Measurements from ENCODE around the gene NACC2. TPM values are rescaled to one million over a fixed set of nuclear protein-coding genes. Genes with fewer than 3 reads are reported as not detected.
A peak's percentile ranks its signal among the peaks of the same experiment; 100 is the strongest.

Gene NACC2
- total and polyA plus RNA-seq, 2 of the 8 experiments (the other 6 are each of a cell fraction or from before 2014, with no cell fraction given), result 8.3 to 14.0 TPM

DNA sequence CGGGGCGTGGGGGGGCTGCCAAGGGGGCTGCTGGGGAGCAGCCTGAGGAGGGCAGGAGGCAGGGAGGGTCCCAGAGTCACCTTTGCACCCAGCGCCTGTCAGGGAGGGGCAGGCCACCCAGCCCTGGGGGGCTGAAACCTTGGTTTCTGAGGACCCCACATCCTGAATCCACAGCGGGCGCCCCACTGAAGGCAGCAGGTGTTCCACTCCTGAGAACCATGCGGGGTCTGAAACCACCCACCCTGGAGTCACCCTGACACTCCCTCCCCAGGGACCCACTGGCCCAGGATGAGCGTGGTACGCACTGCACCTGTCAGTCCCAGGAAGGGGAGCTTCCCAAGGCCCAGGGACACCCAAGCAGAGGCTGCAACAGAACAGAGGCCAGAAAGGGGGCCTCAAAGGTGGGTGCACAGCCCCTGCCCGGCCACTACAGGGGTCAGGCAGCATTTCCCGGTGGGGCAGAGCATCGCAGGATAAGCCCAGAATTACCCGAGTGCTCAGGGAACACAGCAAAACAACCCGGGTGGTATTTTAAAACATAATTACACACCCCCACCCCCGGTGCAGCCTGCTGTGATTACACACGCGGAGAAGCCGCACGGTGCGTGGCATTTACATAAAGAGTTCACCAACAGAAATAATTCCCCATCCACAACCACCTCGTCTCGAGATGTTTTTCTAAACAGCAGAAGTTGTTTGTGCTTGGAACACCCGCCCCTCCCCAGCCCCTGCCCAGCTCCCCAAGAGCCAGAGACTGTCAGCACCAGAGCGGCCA lies 76.6 kb downstream of the NACC2 start:
- H2BK12ac ChIP-seq (ENCODE audit: low read depth, low read length), result no peak overlapping the region
- H3K23me2 ChIP-seq (ENCODE audit: low read depth, low read length), result no peaks in the 10 kb centered on the region
- H3K18ac ChIP-seq (ENCODE audit: extremely low read depth, low read length), result no peak overlapping the region
- H3K56ac ChIP-seq (replicated peaks; ENCODE audit: insufficient read length, low read depth, low read length), result no peak overlapping the region
- POLR2A ChIA-PET (ENCODE audit: partially characterized antibody), result interaction anchor here (0.9 to 1.2 kb wide), 3 partner anchors 10 to 42 kb away, joined by 3 to 5 read pairs (median 3); no protein-coding TSS in a partner anchor
- no peak overlapping the region for H3K4me3 ChIP-seq (ENCODE audit: extremely low read depth in 1 of 4, insufficient read depth in 2 of 4, low read depth in 3 of 4, low read length in 4 of 4)
- H3K27ac ChIP-seq (ENCODE audit: low read depth, low read length), result no peak overlapping the region
- H3K9me3 ChIP-seq (ENCODE audit: insufficient read depth in 2 of 2, low read depth in 1 of 2, low read length in 1 of 2), result no peaks in the 10 kb centered on the region
- DNase-seq (ENCODE audit: low read depth in 1 of 2, low spot score in 2 of 2), result no peak
- TF ChIP-seq SP1 (IDR thresholded peaks at IDR 0.05; ENCODE audit: low read depth, low read length) (no peak), GTF2F1 (IDR thresholded peaks at IDR 0.05; ENCODE audit: borderline replicate concordance, low read depth, low read length) (no peak), ZNF274 (IDR thresholded peaks at IDR 0.05; ENCODE audit: borderline replicate concordance, extremely low read depth, low read length) (no peak)
- TF ChIP-seq, protein P1, sequence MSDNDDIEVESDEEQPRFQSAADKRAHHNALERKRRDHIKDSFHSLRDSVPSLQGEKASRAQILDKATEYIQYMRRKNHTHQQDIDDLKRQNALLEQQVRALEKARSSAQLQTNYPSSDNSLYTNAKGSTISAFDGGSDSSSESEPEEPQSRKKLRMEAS (IDR thresholded peaks at IDR 0.05), result no peak
- peaks cover 7% of the 10 kb centered on the region for H3K79me1 ChIP-seq (ENCODE audit: low read depth, low read length)
- H3K9ac ChIP-seq (replicated peaks in 1 of 4; ENCODE audit: extremely low read depth in 1 of 4, low read depth in 3 of 4, low read length in 3 of 4), result no peak overlapping the region; a peak in 1 of 7 replicates
- no peaks in the 10 kb centered on the region; a peak in 1 of 7 replicates for H3K27me3 ChIP-seq (replicated peaks in 1 of 4; ENCODE audit: control insufficient read depth in 3 of 4, extremely low read depth in 1 of 4, insufficient read depth in 3 of 4, low read length in 3 of 4)
- no peaks in the 10 kb centered on the region; a peak in 1 of 8 replicates for H3K36me3 ChIP-seq (ENCODE audit: control insufficient read depth in 2 of 4, insufficient read depth in 4 of 4, low read length in 3 of 4)
- H3K4ac ChIP-seq (replicated peaks; ENCODE audit: insufficient read length, low read depth, low read length), result no peak overlapping the region
- H4K8ac ChIP-seq (ENCODE audit: extremely low read depth, insufficient read depth, low read length), result peak overlapping the region; percentile 51; the same call in 1 of the 2 replicates
- 85% methylated on average over 23 of the region's 23 CpGs; no CpG with 5 or more reads in 1 of the 2 experiments for WGBS, 2 experiments (ENCODE audit: extremely low coverage in 1 of 2, insufficient coverage in 1 of 2, insufficient read length in 1 of 2, insufficient replicate concordance in 2 of 2, low coverage in 1 of 2, low lambda C conversion rate in 2 of 2, missing lambda C conversion rate in 1 of 2)
- no peak overlapping the region for H2BK15ac ChIP-seq (ENCODE audit: low read length)
- H2BK120ac ChIP-seq (replicated peaks; ENCODE audit: low read depth, low read length), result no peak overlapping the region
- CTCF ChIA-PET (ENCODE audit: partially characterized antibody), result interaction anchor here (0.6 to 2.6 kb wide), 8 partner anchors 10 to 101 kb away, joined by 3 to 17 read pairs (median 4); no protein-coding TSS in a partner anchor
- H3K79me2 ChIP-seq (ENCODE audit: control insufficient read depth in 1 of 2, insufficient read depth in 2 of 2, low read length in 2 of 2), result peaks cover 0 to 4% of the 10 kb centered on the region in 2 experiments; a peak in 2 of 4 replicates
- no peak overlapping the region for H3K4me2 ChIP-seq (ENCODE audit: insufficient read depth in 1 of 2, low read depth in 2 of 2, low read length in 2 of 2)
- no peak overlapping the region for H3K14ac ChIP-seq (ENCODE audit: insufficient read length)
- peaks cover 0 to 6% of the 10 kb centered on the region in 2 experiments for H4K20me1 ChIP-seq (replicated peaks in 1 of 2; ENCODE audit: control insufficient read depth in 1 of 2, insufficient read depth in 2 of 2, low read length in 2 of 2)
- H4K91ac ChIP-seq (replicated peaks; ENCODE audit: insufficient read length, low read length), result no peak overlapping the region
- no peak for FAIRE-seq
- no peak overlapping the region for H2BK5ac ChIP-seq (ENCODE audit: low read depth, low read length)
- H2AFZ ChIP-seq (ENCODE audit: low read length), result no peak overlapping the region
- no peak overlapping the region for H4K5ac ChIP-seq (ENCODE audit: insufficient read length, low read depth, low read length)
- H2AK5ac ChIP-seq (ENCODE audit: low read depth, low read length), result peak overlapping the region; percentile 24; the same call in 1 of the 2 replicates
- H3K4me1 ChIP-seq (replicated peaks in 1 of 4; ENCODE audit: control insufficient read depth in 3 of 4, insufficient read depth in 4 of 4, low read length in 3 of 4), result peaks cover 4 to 31% (median 22%) of the 10 kb centered on the region in 4 experiments
- no peak overlapping the region for H3K23ac ChIP-seq (ENCODE audit: insufficient read length)
- no peak overlapping the region for H2BK20ac ChIP-seq (ENCODE audit: low read length)
